ENCODE results near the gene UTS2R.

Gene UTS2R

DNA sequence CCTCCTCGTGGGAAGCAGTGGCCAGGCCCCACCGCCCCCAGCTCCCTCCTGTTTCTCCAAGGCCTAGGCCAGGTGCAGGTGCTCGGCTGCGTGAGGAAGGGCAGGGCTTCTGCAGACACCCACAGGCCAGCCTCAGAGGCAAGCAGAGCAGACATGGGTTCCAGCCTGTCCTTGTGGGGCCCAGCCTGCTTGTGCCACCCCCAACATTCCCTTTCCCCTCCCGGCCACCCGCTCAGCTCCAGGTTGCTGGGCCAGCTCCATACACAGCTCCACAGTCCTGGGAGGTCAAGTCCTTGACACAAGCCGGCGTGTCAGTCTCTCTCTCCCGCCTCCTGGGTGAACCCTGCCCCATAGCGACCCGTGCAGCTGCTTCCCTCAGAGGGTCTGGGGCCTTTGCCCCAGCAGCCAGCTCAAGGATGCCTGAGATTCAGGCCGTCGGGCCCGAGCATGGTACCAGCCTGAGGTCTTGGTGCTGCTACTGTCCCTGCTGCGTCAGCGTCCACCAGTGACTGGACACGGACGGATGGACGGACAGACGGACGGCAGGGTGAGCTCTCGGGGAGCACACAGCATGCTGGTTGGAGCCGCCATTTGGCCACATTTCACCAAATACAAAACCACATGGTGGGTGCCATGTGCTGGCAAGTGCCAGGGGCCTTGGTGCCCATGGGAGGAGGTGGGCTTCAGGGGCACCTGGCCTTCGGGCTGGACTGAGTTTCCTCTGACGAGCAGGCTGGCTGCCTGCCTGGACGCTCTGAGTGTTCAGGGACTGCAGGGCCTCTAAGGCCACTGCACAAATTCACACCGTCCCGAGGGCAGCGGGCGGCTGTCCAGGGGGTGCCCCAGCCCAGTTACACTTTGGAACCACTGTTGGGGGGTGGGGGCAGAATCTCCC lies 46.0 kb upstream of the UTS2R start:
- TF ChIP-seq, protein P1, sequence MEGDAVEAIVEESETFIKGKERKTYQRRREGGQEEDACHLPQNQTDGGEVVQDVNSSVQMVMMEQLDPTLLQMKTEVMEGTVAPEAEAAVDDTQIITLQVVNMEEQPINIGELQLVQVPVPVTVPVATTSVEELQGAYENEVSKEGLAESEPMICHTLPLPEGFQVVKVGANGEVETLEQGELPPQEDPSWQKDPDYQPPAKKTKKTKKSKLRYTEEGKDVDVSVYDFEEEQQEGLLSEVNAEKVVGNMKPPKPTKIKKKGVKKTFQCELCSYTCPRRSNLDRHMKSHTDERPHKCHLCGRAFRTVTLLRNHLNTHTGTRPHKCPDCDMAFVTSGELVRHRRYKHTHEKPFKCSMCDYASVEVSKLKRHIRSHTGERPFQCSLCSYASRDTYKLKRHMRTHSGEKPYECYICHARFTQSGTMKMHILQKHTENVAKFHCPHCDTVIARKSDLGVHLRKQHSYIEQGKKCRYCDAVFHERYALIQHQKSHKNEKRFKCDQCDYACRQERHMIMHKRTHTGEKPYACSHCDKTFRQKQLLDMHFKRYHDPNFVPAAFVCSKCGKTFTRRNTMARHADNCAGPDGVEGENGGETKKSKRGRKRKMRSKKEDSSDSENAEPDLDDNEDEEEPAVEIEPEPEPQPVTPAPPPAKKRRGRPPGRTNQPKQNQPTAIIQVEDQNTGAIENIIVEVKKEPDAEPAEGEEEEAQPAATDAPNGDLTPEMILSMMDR (conservative IDR thresholded peaks at IDR 0.05; ENCODE audit: low read length): no peak
- H3K4me3 ChIP-seq (ENCODE audit: low read length): no peak overlapping the region
- no peak for DNase-seq (ENCODE audit: low read depth)

DNA sequence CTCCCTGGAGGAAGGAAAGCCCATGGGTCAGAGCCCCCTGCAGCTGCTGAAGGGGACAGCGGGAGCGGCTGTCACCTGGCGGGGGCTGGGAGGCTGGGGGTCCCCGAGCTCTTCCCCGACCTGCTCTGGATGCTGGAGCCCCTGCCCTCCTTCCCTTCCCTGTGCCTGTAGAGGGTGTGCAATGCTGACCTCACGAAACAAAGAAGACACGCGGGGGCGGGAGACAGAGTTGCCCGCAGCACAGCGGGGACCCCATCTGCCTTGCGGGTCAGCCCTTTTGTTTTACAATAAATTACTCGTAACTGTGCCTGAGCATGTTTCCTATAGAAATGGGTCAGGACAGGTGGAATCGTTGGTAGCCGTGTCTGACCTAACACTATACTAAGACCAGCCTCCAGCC lies 44.3 kb upstream of the UTS2R start:
- no peak for DNase-seq (ENCODE audit: low read depth)
- TF ChIP-seq, protein P1 (conservative IDR thresholded peaks at IDR 0.05; ENCODE audit: low read length): no peak
- H3K4me3 ChIP-seq (ENCODE audit: low read length): no peak overlapping the region

DNA sequence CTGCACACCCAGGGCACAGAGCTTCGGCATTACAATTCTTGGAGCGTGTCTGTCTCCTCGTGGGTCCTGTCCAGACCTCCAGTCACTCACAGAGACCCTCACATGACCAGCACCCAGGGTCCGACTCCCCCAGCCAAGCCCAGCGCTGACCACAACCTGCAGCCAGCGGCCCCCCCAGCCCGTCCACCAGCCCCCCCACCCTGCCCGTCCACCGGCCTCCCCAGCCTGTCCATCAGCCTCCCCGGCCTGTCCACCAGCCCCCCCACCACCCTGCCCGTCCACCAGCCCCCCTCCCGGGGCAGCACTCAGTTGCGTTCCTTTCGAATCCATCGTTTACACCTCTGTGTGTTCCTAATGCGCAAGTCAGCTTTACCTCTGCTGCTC lies 43.8 kb upstream of the UTS2R start:
- no peak for DNase-seq (ENCODE audit: low read depth)
- H3K4me3 ChIP-seq (ENCODE audit: low read length): no peak overlapping the region

DNA sequence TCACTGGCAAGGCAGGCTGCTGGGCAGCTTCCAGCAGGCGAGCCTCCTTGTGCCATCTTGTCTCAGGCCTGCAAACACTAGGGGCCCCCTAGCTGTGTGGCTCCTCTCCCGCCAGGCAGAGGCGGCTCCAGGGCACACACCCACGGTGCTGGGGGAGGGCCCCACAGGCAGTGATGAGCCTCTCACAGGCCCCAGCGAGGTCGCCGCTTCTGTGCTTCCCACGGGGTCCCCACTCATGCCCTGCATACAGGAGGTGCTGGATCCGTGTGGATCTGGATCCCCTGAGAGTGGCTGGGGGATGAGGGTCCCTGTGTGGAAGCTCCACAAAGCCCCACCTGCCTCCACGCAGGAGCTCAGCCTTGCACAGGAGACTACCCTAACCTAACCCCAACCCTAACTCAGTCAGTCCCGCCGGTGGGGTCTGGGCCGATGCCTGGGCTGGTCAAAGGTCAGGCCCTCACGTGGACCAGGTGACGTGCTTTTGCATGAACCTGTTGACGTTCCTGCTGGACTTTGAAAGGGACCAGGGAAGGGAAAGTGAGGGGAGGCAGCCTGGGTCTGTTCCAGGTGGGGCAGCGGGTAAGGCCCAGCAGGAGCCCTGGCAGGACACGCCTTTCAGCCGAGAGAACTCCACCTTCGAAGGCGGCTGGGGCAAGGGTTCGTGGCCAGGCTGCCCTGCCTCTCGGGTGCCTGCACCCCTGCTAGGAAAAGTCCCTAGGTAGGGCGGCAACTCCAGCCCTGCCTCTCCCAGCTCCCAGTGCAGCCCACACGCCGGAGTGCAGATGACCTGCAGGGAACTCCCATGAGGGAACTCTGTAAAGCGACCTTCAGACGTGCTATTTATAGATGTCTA lies 43.2 kb upstream of the UTS2R start:
- TF ChIP-seq, protein P1 (conservative IDR thresholded peaks at IDR 0.05; ENCODE audit: low read length): no peak
- H3K4me3 ChIP-seq (ENCODE audit: low read length): no peak overlapping the region
- no peak for DNase-seq (ENCODE audit: low read depth)

More for the DNA sequence above, 43.8 kb upstream of the UTS2R start:
- TF ChIP-seq, protein P1 (conservative IDR thresholded peaks at IDR 0.05; ENCODE audit: low read length): no peak

DNA sequence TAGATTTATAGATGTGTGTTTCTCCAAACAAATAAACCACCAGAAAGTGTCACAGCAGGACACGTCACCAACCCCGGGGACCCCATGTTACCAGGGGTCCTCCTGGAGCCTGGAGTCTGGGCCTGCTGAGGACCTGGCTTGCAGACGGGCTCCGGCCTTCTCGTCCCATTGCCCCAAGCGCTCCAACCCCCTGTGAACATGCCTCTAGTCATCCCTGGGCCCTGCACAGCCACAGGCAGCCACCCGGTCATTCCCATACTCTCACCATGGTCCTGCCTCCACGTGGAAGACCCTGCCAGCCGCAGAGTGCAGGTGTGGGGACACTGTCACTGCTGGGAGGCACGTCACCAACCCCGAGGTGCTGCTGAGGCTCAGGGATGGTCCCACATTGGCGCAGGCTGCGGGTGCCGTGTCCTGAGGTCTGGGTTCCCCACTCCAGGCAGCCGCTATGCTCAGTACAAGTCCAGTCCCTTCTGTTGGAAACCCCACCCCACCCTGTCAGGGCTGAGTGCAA lies 42.5 kb upstream of the UTS2R start:
- TF ChIP-seq, protein P1 (conservative IDR thresholded peaks at IDR 0.05; ENCODE audit: low read length): no peak
- no peak overlapping the region for H3K4me3 ChIP-seq (ENCODE audit: low read length)
- no peak for DNase-seq (ENCODE audit: low read depth)

DNA sequence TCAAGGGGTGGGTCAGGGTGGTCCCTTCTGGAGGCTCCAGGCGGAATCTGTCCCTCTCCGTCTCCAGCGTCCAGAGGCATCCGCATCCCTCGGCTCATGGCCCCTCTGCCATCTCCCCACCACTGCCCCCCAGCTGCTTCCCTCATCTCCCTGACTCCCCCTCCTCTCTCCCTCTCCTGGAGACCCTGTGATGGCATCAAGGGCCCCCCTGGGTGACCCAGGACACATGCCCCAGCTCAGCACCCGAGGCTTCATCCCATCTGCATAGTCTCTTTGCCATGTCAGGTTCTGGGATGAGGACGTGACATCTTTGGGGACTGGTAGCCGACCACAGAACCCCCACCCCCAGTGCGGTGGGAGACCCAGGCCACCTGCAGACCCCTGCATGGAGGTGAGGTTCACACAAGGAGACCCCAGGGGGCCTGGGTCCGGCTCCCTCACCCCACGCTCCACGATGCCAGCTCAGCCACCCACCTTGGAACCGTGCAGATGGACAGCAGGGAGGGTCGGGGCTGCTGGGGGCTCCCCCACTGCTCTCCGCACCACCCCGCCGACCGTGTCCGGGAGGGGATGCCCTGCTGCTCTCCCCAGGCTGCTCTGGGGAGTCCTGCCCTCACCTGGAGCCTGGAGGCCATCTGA lies 41.8 kb upstream of the UTS2R start:
- TF ChIP-seq, protein P1 (conservative IDR thresholded peaks at IDR 0.05; ENCODE audit: low read length): no peak
- no peak for DNase-seq (ENCODE audit: low read depth)
- H3K4me3 ChIP-seq (ENCODE audit: low read length): no peak overlapping the region
